Liver (tissue), 9 donors: Measurements from ENCODE around the gene CDRT15. TPM values are rescaled to one million over a fixed set of nuclear protein-coding genes. Genes with fewer than 3 reads are reported as not detected.
"Not testable (repeated sequence)": the region's sequence is repeated elsewhere in the genome, so short reads cannot be mapped to it uniquely, and the experiment has no call there.

ENCODE experiments used
- DNase-seq: peaks from one replicate; pipeline ENCODE4 v3.0.0-alpha.2; 2017; ENCODE audit warnings: low spot score
- H3K27ac ChIP-seq, 2 donors: one replicate each; pipeline ENCODE4 v1.7.0; 2013; ENCODE audit warnings: inconsistent platforms in 2 of 2, low read length in 2 of 2, control low read depth in 1 of 2, low read depth in 1 of 2, mild to moderate bottlenecking in 1 of 2
- H3K27me3 ChIP-seq, 4 donors: one replicate each; pipeline versions ENCODE4 v1.6.1 to v1.7.0; 2013; ENCODE audit warnings: low read length in 3 of 4, inconsistent platforms in 1 of 4, mild to moderate bottlenecking in 1 of 4, moderate library complexity in 1 of 4; ENCODE audit not compliant: control insufficient read depth in 4 of 4, insufficient read depth in 4 of 4
- H3K36me3 ChIP-seq, 4 donors: one replicate each; pipeline versions ENCODE4 v1.6.1 to v1.7.0; 2013; ENCODE audit warnings: low read length in 3 of 4, mild to moderate bottlenecking in 3 of 4, low read depth in 1 of 4, moderate library complexity in 1 of 4; ENCODE audit not compliant: control insufficient read depth in 4 of 4, insufficient read depth in 3 of 4
- H3K4me1 ChIP-seq, 4 donors: one replicate each; pipeline versions ENCODE4 v1.6.1 to v1.7.0; 2013; ENCODE audit warnings: low read length in 3 of 4, mild to moderate bottlenecking in 3 of 4, moderate library complexity in 1 of 4; ENCODE audit not compliant: control insufficient read depth in 4 of 4, insufficient read depth in 4 of 4
- H3K4me3 ChIP-seq, 3 donors: one replicate each; pipeline versions ENCODE4 v1.6.1 to v1.7.0; 2013; ENCODE audit warnings: low read length in 3 of 3, control low read depth in 1 of 3, low read depth in 1 of 3, mild to moderate bottlenecking in 1 of 3
- H3K9ac ChIP-seq, 2 donors: one replicate each; pipeline ENCODE4 v1.7.0; 2013; ENCODE audit warnings: low read length in 2 of 2, mild to moderate bottlenecking in 2 of 2, moderate library complexity in 2 of 2, control low read depth in 1 of 2, low read depth in 1 of 2
- H3K9me3 ChIP-seq, 4 donors: one replicate each; pipeline versions ENCODE4 v1.6.1 to v1.7.0; 2013; ENCODE audit warnings: low read length in 3 of 4; ENCODE audit not compliant: control insufficient read depth in 4 of 4
- EGR1 ChIP-seq, 2 donors: IDR thresholded peaks; 2 replicates each; pipeline ENCODE4 v1.6.1; 2016 to 2018; ENCODE audit warnings: antibody characterized with exemption in 2 of 2, low read depth in 2 of 2
- HNF4A ChIP-seq, 2 donors: conservative IDR thresholded peaks; 2 replicates each; pipeline ENCODE4 v1.6.1; 2016; ENCODE audit warnings: antibody characterized with exemption in 2 of 2, mild to moderate bottlenecking in 2 of 2
- HNF4G ChIP-seq: IDR thresholded peaks from 2 replicates; pipeline ENCODE4 v1.6.1; 2016; ENCODE audit warnings: antibody characterized with exemption
- RAD21 ChIP-seq, 2 donors: IDR thresholded peaks; 2 replicates each; pipeline ENCODE4 v1.6.1; 2016; ENCODE audit warnings: antibody characterized with exemption in 2 of 2, mild to moderate bottlenecking in 2 of 2
- TAF1 ChIP-seq: conservative IDR thresholded peaks from 2 replicates; pipeline ENCODE4 v1.6.1; 2016; ENCODE audit warnings: antibody characterized with exemption, mild to moderate bottlenecking
- WGBS: extraction: QIAGEN DNeasy Blood & Tissue Kit; methylation state at CpG from one replicate; pipeline ENCODE4 v1.1.7; 2013; 5-methylcytosine and 5-hydroxymethylcytosine counted together
- polyA plus RNA-seq, 2 donors: library from polyadenylated mRNA; stranded (reverse) in 1 of 2; unstranded in 1 of 2; fragments of 200-250 nt in 1 of 2; fragments of >200 nt in 1 of 2; fragmentation: Nextera tagmentation in 1 of 2; extraction: Ambion mirVana in 1 of 2; gene quantifications; one replicate each; pipeline versions ENCODE4 v1.2.1 to v1.2.3, GENCODE V29; 2013 to 2015
- total RNA-seq, 2 donors: library from RNA; depleted of rRNA; stranded (reverse); fragments of >200 nt; gene quantifications; one replicate each; pipeline ENCODE4 v1.2.3, GENCODE V29; 2014
- TF ChIP-seq, protein P1 (sequence below): IDR thresholded peaks from 2 replicates; pipeline ENCODE4 v1.6.1; 2016; ENCODE audit warnings: antibody characterized with exemption
- TF ChIP-seq, protein P2 (sequence below): IDR thresholded peaks from 2 replicates; pipeline ENCODE4 v1.6.1; 2016; ENCODE audit warnings: antibody characterized with exemption
- donor health status: healthy.
- donor health status: healthy.
- donor health status: healthy.
- donor health status: healthy.
- donor health status: healthy.

CDRT15 gene
- total and polyA plus RNA-seq, 4 donors, result 0.40 TPM; not detected in 3

DNA sequence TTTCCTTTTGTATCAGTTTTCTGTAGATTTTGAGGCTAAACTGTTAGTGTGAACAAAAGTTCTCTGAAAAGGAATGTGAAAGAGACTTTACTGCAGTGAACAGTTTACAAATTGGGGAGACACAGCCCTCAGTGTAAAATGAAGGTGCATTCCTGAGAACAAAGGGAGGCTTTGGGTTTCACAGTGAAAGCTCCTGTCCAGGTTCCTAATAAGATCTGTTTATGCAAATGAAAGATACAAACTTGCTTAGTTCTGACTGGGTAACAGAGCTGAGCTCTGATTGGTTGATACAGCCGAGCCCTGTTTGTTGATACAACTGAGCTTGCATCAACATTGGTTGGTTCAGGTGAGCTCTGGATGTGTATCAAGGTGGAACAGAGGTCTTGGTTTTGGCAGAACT is 8.3 kb upstream of the CDRT15 start:
- WGBS, result 66% methylated on average over 1 of the region's 1 CpG
- no peaks in the 10 kb centered on the region for H3K36me3 ChIP-seq
- H3K4me1 ChIP-seq, result no peaks in the 10 kb centered on the region
- no peak overlapping the region for H3K4me3 ChIP-seq
- H3K9ac ChIP-seq, result no peak overlapping the region
- no peaks in the 10 kb centered on the region for H3K27me3 ChIP-seq
- no peak for DNase-seq
- TF ChIP-seq, protein P1, sequence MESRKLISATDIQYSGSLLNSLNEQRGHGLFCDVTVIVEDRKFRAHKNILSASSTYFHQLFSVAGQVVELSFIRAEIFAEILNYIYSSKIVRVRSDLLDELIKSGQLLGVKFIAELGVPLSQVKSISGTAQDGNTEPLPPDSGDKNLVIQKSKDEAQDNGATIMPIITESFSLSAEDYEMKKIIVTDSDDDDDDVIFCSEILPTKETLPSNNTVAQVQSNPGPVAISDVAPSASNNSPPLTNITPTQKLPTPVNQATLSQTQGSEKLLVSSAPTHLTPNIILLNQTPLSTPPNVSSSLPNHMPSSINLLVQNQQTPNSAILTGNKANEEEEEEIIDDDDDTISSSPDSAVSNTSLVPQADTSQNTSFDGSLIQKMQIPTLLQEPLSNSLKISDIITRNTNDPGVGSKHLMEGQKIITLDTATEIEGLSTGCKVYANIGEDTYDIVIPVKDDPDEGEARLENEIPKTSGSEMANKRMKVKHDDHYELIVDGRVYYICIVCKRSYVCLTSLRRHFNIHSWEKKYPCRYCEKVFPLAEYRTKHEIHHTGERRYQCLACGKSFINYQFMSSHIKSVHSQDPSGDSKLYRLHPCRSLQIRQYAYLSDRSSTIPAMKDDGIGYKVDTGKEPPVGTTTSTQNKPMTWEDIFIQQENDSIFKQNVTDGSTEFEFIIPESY, result no peak
- no peak for TF ChIP-seq HNF4A (conservative IDR thresholded peaks at IDR 0.05)
- TF ChIP-seq, protein P2, sequence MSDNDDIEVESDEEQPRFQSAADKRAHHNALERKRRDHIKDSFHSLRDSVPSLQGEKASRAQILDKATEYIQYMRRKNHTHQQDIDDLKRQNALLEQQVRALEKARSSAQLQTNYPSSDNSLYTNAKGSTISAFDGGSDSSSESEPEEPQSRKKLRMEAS, result no peak
- TF ChIP-seq EGR1 (IDR thresholded peaks at IDR 0.05; ENCODE audit: low read depth in 2 of 2), result no peak
- no peak for TF ChIP-seq RAD21 (IDR thresholded peaks at IDR 0.05)
- TF ChIP-seq TAF1, result no peak
- no peak for TF ChIP-seq HNF4G
- no peaks in the 10 kb centered on the region for H3K9me3 ChIP-seq
- no peak overlapping the region for H3K27ac ChIP-seq

DNA sequence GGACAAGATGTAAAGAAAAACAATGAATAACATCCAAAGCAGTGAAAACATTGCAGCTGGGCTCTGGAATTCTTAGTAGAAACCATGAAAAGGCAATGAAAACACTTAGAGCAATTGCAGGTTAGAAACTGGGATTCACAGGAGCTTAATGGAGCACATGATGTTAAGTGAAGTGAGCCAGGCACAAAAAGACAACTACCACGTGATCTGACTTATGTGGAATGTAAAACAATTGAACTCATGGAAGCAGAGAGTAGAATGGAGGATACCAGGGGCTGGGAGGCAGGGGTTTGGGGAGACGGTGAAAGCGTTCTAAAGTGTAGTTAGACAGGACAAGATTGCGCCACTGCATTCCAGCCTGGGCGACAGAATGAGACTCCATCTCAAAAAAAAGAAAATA is 2.6 kb upstream of the CDRT15 start:
- DNase-seq, H3K36me3 ChIP-seq, H3K4me1 ChIP-seq, H3K4me3 ChIP-seq, H3K27ac ChIP-seq, H3K9ac ChIP-seq, H3K9me3 ChIP-seq, H3K27me3 ChIP-seq: not testable (repeated sequence)
- 88% methylated on average over 3 of the region's 5 CpGs for WGBS

DNA sequence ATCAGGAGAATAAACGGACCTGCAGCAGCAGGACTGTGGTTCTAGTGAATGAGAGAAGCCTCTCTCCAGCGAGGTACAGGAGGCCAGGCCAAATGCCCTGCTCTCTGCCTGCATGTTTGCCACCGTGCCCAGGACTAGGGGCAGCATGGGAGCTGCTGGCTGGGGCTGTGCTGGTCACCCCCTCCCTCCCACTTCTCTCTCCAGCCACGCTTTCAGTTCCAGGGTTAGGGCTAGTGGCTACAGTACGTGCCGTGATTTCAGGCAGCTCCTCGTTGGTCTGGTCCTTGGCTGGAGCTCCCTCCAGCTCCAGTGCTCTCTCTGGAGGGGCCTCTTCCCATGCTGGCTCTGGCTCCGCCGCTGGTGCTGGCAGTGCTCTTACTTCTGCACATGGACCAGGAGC is 630 bp downstream of the CDRT15 start:
- not testable (repeated sequence) for H3K9ac ChIP-seq, H3K4me3 ChIP-seq, H3K27me3 ChIP-seq, H3K4me1 ChIP-seq, H3K9me3 ChIP-seq, H3K36me3 ChIP-seq, H3K27ac ChIP-seq, DNase-seq
- WGBS, result 89% methylated on average over 8 of the region's 9 CpGs

DNA sequence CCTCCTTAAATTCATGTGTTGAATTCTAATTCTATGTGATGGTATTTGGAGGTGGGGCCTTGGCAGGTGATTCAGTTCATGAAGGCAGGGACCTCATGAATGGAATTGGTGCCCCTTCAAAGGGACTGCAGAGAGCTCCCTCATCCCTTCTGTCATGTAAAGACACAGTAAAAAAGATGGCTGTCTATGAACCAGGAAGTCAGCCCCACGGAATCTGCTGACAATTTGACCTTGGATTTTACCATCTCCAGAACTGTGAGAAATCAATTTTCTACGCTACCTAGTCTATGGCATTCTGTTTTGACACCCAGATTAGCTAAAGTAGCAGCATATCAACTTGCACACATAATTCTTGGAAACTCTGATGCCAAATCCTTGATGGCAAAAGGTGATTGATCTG is 1.6 kb downstream of the CDRT15 start:
- H3K4me3 ChIP-seq, H3K27me3 ChIP-seq, DNase-seq, H3K9me3 ChIP-seq, H3K36me3 ChIP-seq, H3K9ac ChIP-seq, H3K27ac ChIP-seq, H3K4me1 ChIP-seq: not testable (repeated sequence)
- WGBS, result 72% methylated on average over 2 of the region's 2 CpGs

DNA sequence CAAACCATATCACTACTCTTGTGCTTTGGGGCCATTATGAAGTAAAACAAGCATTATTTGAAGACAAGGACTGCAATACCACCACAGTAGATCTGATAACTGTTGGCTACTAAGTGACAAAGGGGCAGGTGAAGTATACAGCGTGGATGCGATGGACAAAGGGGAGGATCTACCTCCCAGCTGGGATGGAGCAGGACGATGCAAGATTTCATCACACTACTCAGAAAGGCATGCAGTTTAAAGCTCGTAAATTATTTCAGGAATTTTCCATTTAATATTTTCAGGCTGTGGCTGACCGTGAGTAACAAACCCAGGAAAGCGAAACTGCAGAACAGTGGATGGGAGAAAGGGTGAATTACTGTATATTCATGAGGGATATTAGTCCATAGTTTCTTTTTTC is 5.5 kb downstream of the CDRT15 start:
- H3K36me3 ChIP-seq, H3K4me1 ChIP-seq, DNase-seq, H3K4me3 ChIP-seq, H3K27ac ChIP-seq, H3K27me3 ChIP-seq, H3K9me3 ChIP-seq, H3K9ac ChIP-seq: not testable (repeated sequence)
- WGBS, result 93% methylated on average over 4 of the region's 6 CpGs
